GM18508 (cell line): ENCODE measurements around the gene KCNIP4.

Source experiments
- ATAC-seq: cut with Tn5 transposase; IDR thresholded peaks from one replicate; pipeline ENCODE4 v1.9.1; 2021; ENCODE audit warnings: moderate number of reproducible peaks; ENCODE audit not compliant: insufficient read depth, unreplicated experiment

KCNIP4 gene

GRCh38 chr4:21856754-21857153, 91.8 kb downstream of the KCNIP4 start:
- no peak for ATAC-seq

- no peak for ATAC-seq
These were observed 92.3 kb downstream of the KCNIP4 start for GRCh38 chr4:21856301-21856700.

- ATAC-seq, result no peak
These were observed 99.5 kb downstream of the KCNIP4 start for GRCh38 chr4:21849077-21849476.

GRCh38 chr4:21848021-21848420, 100.6 kb downstream of the KCNIP4 start:
- ATAC-seq, result no peak

GRCh38 chr4:21845663-21846062, 102.9 kb downstream of the KCNIP4 start:
- no peak for ATAC-seq

- ATAC-seq, result no peak
These were observed 112.9 kb downstream of the KCNIP4 start for GRCh38 chr4:21835712-21836111.

GRCh38 chr4:21830272-21830671, 118.3 kb downstream of the KCNIP4 start:
- ATAC-seq, result no peak

GRCh38 chr4:21827575-21827974, 121.0 kb downstream of the KCNIP4 start:
- no peak for ATAC-seq

- no peak for ATAC-seq
These were observed 122.5 kb downstream of the KCNIP4 start for GRCh38 chr4:21826071-21826470.

GRCh38 chr4:21819086-21819485, 129.5 kb downstream of the KCNIP4 start:
- no peak for ATAC-seq

- no peak for ATAC-seq
These were observed 132.8 kb downstream of the KCNIP4 start for GRCh38 chr4:21815651-21816377.

GRCh38 chr4:21811565-21811964, 137.0 kb downstream of the KCNIP4 start:
- ATAC-seq, result no peak

GRCh38 chr4:21806991-21807390, 141.6 kb downstream of the KCNIP4 start:
- ATAC-seq, result no peak

GRCh38 chr4:21802406-21802805, 146.2 kb downstream of the KCNIP4 start:
- no peak for ATAC-seq

GRCh38 chr4:21801661-21802385, 146.7 kb downstream of the KCNIP4 start:
- no peak for ATAC-seq

- ATAC-seq, result no peak
These were observed 153.5 kb downstream of the KCNIP4 start for GRCh38 chr4:21795091-21795490.

GRCh38 chr4:21792736-21793135, 155.8 kb downstream of the KCNIP4 start:
- ATAC-seq, result no peak

GRCh38 chr4:21790438-21791029, 158.0 kb downstream of the KCNIP4 start:
- no peak for ATAC-seq

GRCh38 chr4:21780148-21780547, 168.4 kb downstream of the KCNIP4 start:
- ATAC-seq, result no peak

GRCh38 chr4:21778702-21779101, 169.9 kb downstream of the KCNIP4 start:
- ATAC-seq, result no peak

GRCh38 chr4:21775703-21776102, 172.9 kb downstream of the KCNIP4 start:
- no peak for ATAC-seq
